B cell (primary cell): Measurements from ENCODE around the gene ZEB1. TPM values are rescaled to one million over a fixed set of nuclear protein-coding genes. Genes with fewer than 3 reads are reported as not detected.

Experiments used
- ATAC-seq: fragments of 200-7000 bp; cut with Tn5 transposase; one replicate; pipeline ENCODE4 v1.10.0; 2021; ENCODE audit warnings: low read depth, mild to moderate bottlenecking, moderate number of reproducible peaks, moderate library complexity
- CTCF ChIA-PET: fragments of 350-600 bp; sonication (Branson Sonifier 250); formaldehyde crosslinking; loops from one replicate; lab custom pipeline; 2021; ENCODE audit warnings: antibody characterized with exemption, inconsistent platforms; lab: Charles Lee
- POLR2A ChIA-PET: fragments of 350-600 bp; sonication (Branson Sonifier 250); formaldehyde crosslinking; loops from one replicate; lab custom pipeline; 2021; ENCODE audit warnings: antibody characterized with exemption; lab: Charles Lee
- DNase-seq: peaks from one replicate; pipeline ENCODE4 v3.0.0; 2013
- H2AFZ ChIP-seq: 2 replicates; pipeline ENCODE4 v1.6.1; 2012; ENCODE audit warnings: mild to moderate bottlenecking, low read depth, low read length; ENCODE audit not compliant: insufficient read depth, poor library complexity, severe bottlenecking
- H3K27ac ChIP-seq, 2 donors: 1 replicate in 1 of 2; 2 replicates in 1 of 2; pipeline ENCODE4 v1.5.1; 2012 to 2013; ENCODE audit warnings: low read length in 2 of 2, mild to moderate bottlenecking in 2 of 2, moderate library complexity in 1 of 2
- H3K27me3 ChIP-seq, 4 experiments: fragments of 200-600 bp in 1 of 4; sonication (generic) in 1 of 4; replicated peaks in 1 of 4; 1 replicate in 2 of 4; 2 replicates in 2 of 4; pipeline versions ENCODE4 v1.6.1 to v1.7.0; 2013 to 2016; ENCODE audit warnings: low read length in 3 of 4, mild to moderate bottlenecking in 2 of 4, mixed read lengths in 1 of 4, moderate library complexity in 1 of 4; ENCODE audit not compliant: insufficient read depth in 4 of 4, control insufficient read depth in 3 of 4; ENCODE audit errors: control extremely low read depth in 1 of 4
- H3K36me3 ChIP-seq, 2 experiments: replicated peaks in 1 of 2; 1 replicate in 1 of 2; 2 replicates in 1 of 2; pipeline versions ENCODE4 v1.6.1 to v1.7.1; 2013; ENCODE audit warnings: low read length in 1 of 2; ENCODE audit not compliant: insufficient read depth in 2 of 2, control insufficient read depth in 1 of 2; ENCODE audit errors: control extremely low read depth in 1 of 2, extremely low read depth in 1 of 2
- H3K4me1 ChIP-seq, 2 donors: fragments of 200-600 bp in 1 of 2; sonication (generic) in 1 of 2; 1 replicate in 1 of 2; 2 replicates in 1 of 2; pipeline versions ENCODE4 v1.5.1 to v1.6.1; 2013 to 2017; ENCODE audit warnings: low read length in 2 of 2; ENCODE audit not compliant: control insufficient read depth in 2 of 2, insufficient read depth in 2 of 2
- H3K4me2 ChIP-seq: replicated peaks from 2 replicates; pipeline ENCODE3; 2012; ENCODE audit warnings: mild to moderate bottlenecking, low read depth, low read length; ENCODE audit not compliant: poor library complexity, severe bottlenecking
- H3K4me3 ChIP-seq, 5 experiments: fragments of 200-600 bp in 1 of 5; sonication (generic) in 1 of 5; 1 replicate in 3 of 5; 2 replicates in 2 of 5; pipeline versions ENCODE4 v1.5.1 to v1.7.0; 2011 to 2016; ENCODE audit warnings: low read length in 4 of 5, mild to moderate bottlenecking in 4 of 5, low read depth in 2 of 5, control low read depth in 1 of 5, moderate library complexity in 1 of 5; ENCODE audit not compliant: insufficient read depth in 1 of 5; ENCODE audit errors: control extremely low read depth in 1 of 5, extremely low read depth in 1 of 5
- H3K79me2 ChIP-seq: fragments of 200-600 bp; sonication (generic); one replicate; pipeline ENCODE4 v1.6.0; 2016; ENCODE audit warnings: low read length; ENCODE audit not compliant: control insufficient read depth, insufficient read depth
- H3K9ac ChIP-seq: fragments of 200-600 bp; sonication (generic); 2 replicates; pipeline ENCODE4 v1.6.1; 2017; ENCODE audit warnings: mild to moderate bottlenecking, low read length, moderate library complexity
- H3K9me3 ChIP-seq, 3 donors: one replicate each; pipeline versions ENCODE4 v1.6.1 to v1.7.1; 2013; ENCODE audit warnings: low read length in 2 of 3; ENCODE audit not compliant: control insufficient read depth in 2 of 3, insufficient read depth in 1 of 3; ENCODE audit errors: control extremely low read depth in 1 of 3
- H4K20me1 ChIP-seq: 2 replicates; pipeline ENCODE4 v1.6.0; 2012; ENCODE audit warnings: mild to moderate bottlenecking, low read length; ENCODE audit not compliant: insufficient read depth, control insufficient read depth, poor library complexity, severe bottlenecking
- H3K27ac Mint-ChIP-seq: one replicate; pipeline ENCODE4 v1.8.0; 2021; ENCODE audit warnings: mixed read lengths
- H3K27me3 Mint-ChIP-seq: one replicate; pipeline ENCODE4 v1.8.0; 2021; ENCODE audit warnings: mixed read lengths
- H3K4me1 Mint-ChIP-seq: one replicate; pipeline ENCODE4 v1.8.0; 2021; ENCODE audit warnings: mixed read lengths
- H3K4me3 Mint-ChIP-seq: one replicate; pipeline ENCODE4 v1.8.0; 2021; ENCODE audit warnings: mixed read lengths
- H3K9me3 Mint-ChIP-seq: one replicate; pipeline ENCODE4 v1.8.0; 2022; ENCODE audit warnings: mixed read lengths; ENCODE audit not compliant: insufficient read depth
- EZH2 ChIP-seq: IDR thresholded peaks from 2 replicates; pipeline ENCODE4 v1.6.1; 2012; ENCODE audit warnings: borderline replicate concordance, low read depth, mild to moderate bottlenecking, moderate library complexity, low read length; ENCODE audit not compliant: insufficient read depth, poor library complexity, severe bottlenecking
- WGBS: methylation state at CpG from one replicate; pipeline ENCODE4 v1.1.5; 2013; ENCODE audit warnings: missing lambda C conversion rate; ENCODE audit not compliant: insufficient coverage; 5-methylcytosine and 5-hydroxymethylcytosine counted together
- intact Hi-C: fragments of 100-400 bp; cut with micrococcal nuclease; formaldehyde crosslinking; loops from one replicate; pipeline ENCODE4 v1.10.0; 2022
- polyA plus RNA-seq: library from polyadenylated mRNA; depleted of rRNA; stranded (reverse); fragments of >200 nt; gene quantifications from 2 replicates; pipeline ENCODE4 v1.2.3, GENCODE V29; 2012
- total RNA-seq, 2 donors: library from RNA; stranded (reverse); fragments of 120-200 nt in 1 of 2; gene quantifications; 1 replicate in 1 of 2; 2 replicates in 1 of 2; pipeline versions ENCODE4 v1.2.3 to v1.2.4, GENCODE V29; 2013 to 2022
- TF ChIP-seq, protein P1 (sequence below): fragments of 200-600 bp; IDR thresholded peaks from one replicate; pipeline ENCODE4 v1.8.0; 2022; ENCODE audit warnings: antibody characterized with exemption, mild to moderate bottlenecking

The ZEB1 gene
- total and polyA plus RNA-seq, 2 donors (not counting 1 experiment from before 2014, with no cell fraction given): 11.2 to 96.7 TPM

DNA sequence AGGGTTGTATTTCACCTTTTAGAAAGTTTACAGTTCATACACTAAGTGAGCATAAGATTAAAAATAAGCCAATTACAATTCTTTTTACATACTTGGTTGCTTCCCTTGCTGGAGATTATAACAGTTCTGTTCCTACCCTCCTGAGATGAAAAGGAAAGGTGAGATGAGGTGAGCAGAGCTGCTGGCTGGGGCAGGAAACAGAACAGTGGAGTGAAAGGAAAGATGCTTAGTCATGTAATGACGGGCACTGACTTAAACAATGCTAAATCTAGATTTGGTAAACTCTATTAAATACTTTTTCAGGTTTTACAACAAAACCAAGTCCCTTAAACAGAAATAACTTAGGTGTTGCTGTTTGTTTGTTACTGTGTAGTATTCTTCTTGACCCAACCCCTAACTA is 19.9 kb upstream of the ZEB1 start:
- Mint-ChIP-seq H3K9me3 (peaks cover 3% of the 10 kb centered on the region), H3K4me1 (no peaks in the 10 kb centered on the region), H3K27me3 (peaks cover 3% of the 10 kb centered on the region), H3K4me3 (no peak overlapping the region), H3K27ac (no peak overlapping the region)
- no peak overlapping the region for H3K4me2 ChIP-seq
- H2AFZ ChIP-seq: no peak overlapping the region
- H3K27ac ChIP-seq: no peak overlapping the region
- no peak overlapping the region for H3K4me3 ChIP-seq
- intact Hi-C loops: no loop called here
- H3K36me3 ChIP-seq: no peaks in the 10 kb centered on the region
- TF ChIP-seq, protein P1, sequence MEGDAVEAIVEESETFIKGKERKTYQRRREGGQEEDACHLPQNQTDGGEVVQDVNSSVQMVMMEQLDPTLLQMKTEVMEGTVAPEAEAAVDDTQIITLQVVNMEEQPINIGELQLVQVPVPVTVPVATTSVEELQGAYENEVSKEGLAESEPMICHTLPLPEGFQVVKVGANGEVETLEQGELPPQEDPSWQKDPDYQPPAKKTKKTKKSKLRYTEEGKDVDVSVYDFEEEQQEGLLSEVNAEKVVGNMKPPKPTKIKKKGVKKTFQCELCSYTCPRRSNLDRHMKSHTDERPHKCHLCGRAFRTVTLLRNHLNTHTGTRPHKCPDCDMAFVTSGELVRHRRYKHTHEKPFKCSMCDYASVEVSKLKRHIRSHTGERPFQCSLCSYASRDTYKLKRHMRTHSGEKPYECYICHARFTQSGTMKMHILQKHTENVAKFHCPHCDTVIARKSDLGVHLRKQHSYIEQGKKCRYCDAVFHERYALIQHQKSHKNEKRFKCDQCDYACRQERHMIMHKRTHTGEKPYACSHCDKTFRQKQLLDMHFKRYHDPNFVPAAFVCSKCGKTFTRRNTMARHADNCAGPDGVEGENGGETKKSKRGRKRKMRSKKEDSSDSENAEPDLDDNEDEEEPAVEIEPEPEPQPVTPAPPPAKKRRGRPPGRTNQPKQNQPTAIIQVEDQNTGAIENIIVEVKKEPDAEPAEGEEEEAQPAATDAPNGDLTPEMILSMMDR: no peak
- no peak for TF ChIP-seq EZH2
- H4K20me1 ChIP-seq: no peaks in the 10 kb centered on the region
- no peaks in the 10 kb centered on the region for H3K79me2 ChIP-seq
- no peaks in the 10 kb centered on the region for H3K27me3 ChIP-seq
- ChIA-PET CTCF (no interaction called here), POLR2A (no interaction called here)
- no CpG with 5 or more reads among the region's 1 CpG for WGBS
- no peak overlapping the region for H3K9ac ChIP-seq
- ATAC-seq (no peak), DNase-seq (no peak)
- H3K9me3 ChIP-seq: no peaks in the 10 kb centered on the region
- H3K4me1 ChIP-seq: no peaks in the 10 kb centered on the region

DNA sequence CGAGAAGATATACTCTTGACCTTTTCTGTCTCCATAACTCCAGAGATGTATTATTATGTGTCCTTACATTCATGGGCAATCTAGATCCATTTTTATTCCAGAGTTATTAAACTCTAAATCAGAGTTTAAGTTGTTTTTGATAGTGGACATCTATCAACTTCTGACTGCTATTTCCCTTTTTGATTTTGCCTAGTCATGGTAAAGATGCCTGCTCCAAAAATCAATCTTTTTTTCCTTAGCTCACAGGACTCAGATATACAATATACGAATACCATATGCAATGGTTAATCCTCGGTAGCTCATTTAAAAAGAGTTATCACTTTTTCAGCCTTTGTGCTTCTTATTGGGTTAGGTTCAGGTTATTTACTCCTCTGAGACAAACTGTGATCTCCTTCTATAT is 15.8 kb upstream of the ZEB1 start:
- no peak overlapping the region for H3K4me3 ChIP-seq
- H3K27me3 Mint-ChIP-seq: peaks cover 3% of the 10 kb centered on the region
- no peak overlapping the region for H3K4me2 ChIP-seq
- no peak overlapping the region for H3K27ac ChIP-seq
- TF ChIP-seq EZH2: no peak
- TF ChIP-seq, protein P1: no peak
- DNase-seq (no peak), ATAC-seq (no peak)
- ChIA-PET POLR2A (no interaction called here), CTCF (no interaction called here)
- H3K27ac Mint-ChIP-seq: no peak overlapping the region
- intact Hi-C loops: no loop called here
- H4K20me1 ChIP-seq: no peaks in the 10 kb centered on the region
- no peak overlapping the region for H3K4me3 Mint-ChIP-seq
- no peaks in the 10 kb centered on the region for H3K36me3 ChIP-seq
- H3K27me3 ChIP-seq: no peaks in the 10 kb centered on the region
- H3K4me1 Mint-ChIP-seq: peaks cover 3% of the 10 kb centered on the region
- no peak overlapping the region for H3K9ac ChIP-seq
- no CpG with 5 or more reads among the region's 3 CpGs for WGBS
- no peaks in the 10 kb centered on the region for H3K9me3 ChIP-seq
- no peaks in the 10 kb centered on the region for H3K4me1 ChIP-seq
- H2AFZ ChIP-seq: no peak overlapping the region
- no peaks in the 10 kb centered on the region for H3K79me2 ChIP-seq
- H3K9me3 Mint-ChIP-seq: peaks cover 3% of the 10 kb centered on the region
